Measurements from ENCODE around the gene NLRC4.
"Not testable (repeated sequence)": the region's sequence is repeated elsewhere in the genome, so short reads cannot be mapped to it uniquely, and the experiment has no call there.

The NLRC4 gene, protein sequence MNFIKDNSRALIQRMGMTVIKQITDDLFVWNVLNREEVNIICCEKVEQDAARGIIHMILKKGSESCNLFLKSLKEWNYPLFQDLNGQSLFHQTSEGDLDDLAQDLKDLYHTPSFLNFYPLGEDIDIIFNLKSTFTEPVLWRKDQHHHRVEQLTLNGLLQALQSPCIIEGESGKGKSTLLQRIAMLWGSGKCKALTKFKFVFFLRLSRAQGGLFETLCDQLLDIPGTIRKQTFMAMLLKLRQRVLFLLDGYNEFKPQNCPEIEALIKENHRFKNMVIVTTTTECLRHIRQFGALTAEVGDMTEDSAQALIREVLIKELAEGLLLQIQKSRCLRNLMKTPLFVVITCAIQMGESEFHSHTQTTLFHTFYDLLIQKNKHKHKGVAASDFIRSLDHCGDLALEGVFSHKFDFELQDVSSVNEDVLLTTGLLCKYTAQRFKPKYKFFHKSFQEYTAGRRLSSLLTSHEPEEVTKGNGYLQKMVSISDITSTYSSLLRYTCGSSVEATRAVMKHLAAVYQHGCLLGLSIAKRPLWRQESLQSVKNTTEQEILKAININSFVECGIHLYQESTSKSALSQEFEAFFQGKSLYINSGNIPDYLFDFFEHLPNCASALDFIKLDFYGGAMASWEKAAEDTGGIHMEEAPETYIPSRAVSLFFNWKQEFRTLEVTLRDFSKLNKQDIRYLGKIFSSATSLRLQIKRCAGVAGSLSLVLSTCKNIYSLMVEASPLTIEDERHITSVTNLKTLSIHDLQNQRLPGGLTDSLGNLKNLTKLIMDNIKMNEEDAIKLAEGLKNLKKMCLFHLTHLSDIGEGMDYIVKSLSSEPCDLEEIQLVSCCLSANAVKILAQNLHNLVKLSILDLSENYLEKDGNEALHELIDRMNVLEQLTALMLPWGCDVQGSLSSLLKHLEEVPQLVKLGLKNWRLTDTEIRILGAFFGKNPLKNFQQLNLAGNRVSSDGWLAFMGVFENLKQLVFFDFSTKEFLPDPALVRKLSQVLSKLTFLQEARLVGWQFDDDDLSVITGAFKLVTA

DNA sequence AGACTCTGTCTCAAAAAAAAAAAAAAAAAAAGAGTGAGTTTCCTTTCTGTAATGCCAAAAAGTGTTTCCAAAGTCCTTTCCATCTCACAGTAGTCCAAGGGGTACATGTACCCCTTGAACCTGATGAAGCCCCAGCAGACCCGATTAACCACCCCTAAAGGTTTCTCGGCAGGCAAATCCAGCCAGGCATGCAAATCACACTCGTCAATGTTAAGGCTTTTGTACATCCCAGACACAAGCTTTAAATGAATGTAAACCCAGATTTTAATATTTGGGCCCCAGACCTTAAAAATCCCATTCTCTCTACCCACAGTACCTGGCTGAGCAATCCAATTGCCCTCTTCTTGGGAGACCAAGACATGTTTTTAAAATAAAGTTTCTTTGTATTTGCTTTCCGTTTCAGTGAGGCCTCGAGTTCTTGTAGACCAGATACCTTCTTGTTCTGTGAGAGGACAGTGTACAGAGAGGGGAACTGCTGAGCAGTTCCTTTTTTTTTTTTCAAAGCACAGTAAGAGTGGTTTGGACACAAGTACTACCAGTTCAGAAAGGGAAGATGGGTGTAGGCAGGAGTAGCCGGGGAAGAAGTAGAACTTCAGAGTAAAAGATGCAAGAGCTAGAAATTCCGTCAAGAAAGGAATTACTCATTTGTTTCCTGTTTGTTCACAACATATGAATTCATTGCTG is at the start of gene NLRC4:
Gene NLRC4 (minus strand): TSS at position 465 of the 684 bp plus-strand sequence. CDS start 8,111 bp downstream, outside the sequence.
- H3K27ac ChIP-seq: no peak within 1 kb of the TSS
- TF ChIP-seq, protein P1, sequence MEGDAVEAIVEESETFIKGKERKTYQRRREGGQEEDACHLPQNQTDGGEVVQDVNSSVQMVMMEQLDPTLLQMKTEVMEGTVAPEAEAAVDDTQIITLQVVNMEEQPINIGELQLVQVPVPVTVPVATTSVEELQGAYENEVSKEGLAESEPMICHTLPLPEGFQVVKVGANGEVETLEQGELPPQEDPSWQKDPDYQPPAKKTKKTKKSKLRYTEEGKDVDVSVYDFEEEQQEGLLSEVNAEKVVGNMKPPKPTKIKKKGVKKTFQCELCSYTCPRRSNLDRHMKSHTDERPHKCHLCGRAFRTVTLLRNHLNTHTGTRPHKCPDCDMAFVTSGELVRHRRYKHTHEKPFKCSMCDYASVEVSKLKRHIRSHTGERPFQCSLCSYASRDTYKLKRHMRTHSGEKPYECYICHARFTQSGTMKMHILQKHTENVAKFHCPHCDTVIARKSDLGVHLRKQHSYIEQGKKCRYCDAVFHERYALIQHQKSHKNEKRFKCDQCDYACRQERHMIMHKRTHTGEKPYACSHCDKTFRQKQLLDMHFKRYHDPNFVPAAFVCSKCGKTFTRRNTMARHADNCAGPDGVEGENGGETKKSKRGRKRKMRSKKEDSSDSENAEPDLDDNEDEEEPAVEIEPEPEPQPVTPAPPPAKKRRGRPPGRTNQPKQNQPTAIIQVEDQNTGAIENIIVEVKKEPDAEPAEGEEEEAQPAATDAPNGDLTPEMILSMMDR (conservative IDR thresholded peaks at IDR 0.05; ENCODE audit: low read depth): no peak
- DNase-seq (ENCODE audit: low spot score): no peak
- ChIA-PET CTCF (no interaction called here), POLR2A (ENCODE audit: low non-redundant PET) (interaction anchor here (0.7 kb wide), 1 partner anchor 76 kb away, joined by 6 read pairs; no protein-coding TSS in a partner anchor)

- TF ChIP-seq, protein P1 (conservative IDR thresholded peaks at IDR 0.05; ENCODE audit: low read depth): no peak
- CTCF ChIA-PET: no interaction called here
- no peak overlapping the region for H3K27ac ChIP-seq
- DNase-seq (ENCODE audit: low spot score): no peak
- POLR2A ChIA-PET (ENCODE audit: low non-redundant PET): no interaction called here
Observed at GRCh38 chr2:32310577-32310976, 45.9 kb upstream of the NLRC4 start.

DNA sequence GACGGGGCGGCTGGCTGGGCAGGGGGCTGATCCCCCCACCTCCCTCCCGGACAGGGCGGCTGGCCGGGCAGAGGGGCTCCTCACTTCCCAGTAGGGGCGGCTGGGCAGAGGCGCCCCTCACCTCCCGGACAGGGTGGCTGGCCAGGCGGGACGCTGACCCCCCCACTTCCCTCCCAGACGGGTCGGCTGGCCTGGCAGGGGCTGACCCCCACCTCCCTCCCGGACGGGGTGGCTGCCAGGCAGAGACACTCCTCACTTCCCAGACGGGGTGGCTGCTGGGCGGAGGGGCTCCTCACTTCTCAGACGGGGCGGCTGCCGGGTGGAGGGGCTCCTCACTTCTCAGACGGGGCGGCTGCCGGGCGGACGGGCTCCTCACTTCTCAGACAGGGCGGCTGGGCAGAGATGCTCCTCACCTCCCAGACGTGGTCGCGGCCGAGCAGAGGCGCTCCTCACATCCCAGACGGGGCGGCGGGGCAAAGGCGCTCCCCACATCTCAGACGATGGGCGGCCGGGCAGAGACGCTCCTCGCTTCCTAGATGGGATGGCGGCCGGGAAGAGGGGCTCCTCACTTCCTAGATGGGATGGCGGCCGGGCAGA is 29.4 kb upstream of the NLRC4 start:
- CTCF ChIA-PET; H3K27ac ChIP-seq; DNase-seq (ENCODE audit: low spot score); POLR2A ChIA-PET (ENCODE audit: low non-redundant PET): not testable (repeated sequence)

GRCh38 chr2:32293493-32293892 is 28.8 kb upstream of the NLRC4 start:
- CTCF ChIA-PET; POLR2A ChIA-PET (ENCODE audit: low non-redundant PET); H3K27ac ChIP-seq: not testable (repeated sequence)

DNA sequence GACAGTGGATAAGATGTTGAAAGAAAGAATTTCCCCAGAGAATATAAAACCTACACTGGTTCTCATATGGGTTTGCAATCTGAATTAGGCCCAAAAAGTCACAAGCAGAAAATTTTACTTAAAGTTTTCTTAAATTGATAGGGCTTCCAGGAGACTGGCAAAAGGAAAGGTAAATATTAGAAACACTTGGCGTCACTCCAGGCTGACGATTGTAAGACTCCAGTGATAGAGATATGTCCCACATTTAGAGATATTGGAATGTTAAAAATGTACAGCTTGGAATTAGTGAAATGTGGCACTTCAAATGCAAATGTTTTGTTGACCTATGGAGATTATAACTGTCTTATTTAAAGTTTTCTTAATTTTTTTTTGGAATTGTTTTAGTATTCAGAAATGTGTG is 27.1 kb upstream of the NLRC4 start:
- DNase-seq (ENCODE audit: low spot score): no peak
- H3K27ac ChIP-seq: no peak overlapping the region
- ChIA-PET POLR2A (ENCODE audit: low non-redundant PET) (no interaction called here), CTCF (no interaction called here)
- TF ChIP-seq, protein P1 (conservative IDR thresholded peaks at IDR 0.05; ENCODE audit: low read depth): no peak

More at GRCh38 chr2:32293493-32293892, 28.8 kb upstream of the NLRC4 start:
- DNase-seq (ENCODE audit: low spot score): not testable (repeated sequence)

- DNase-seq (ENCODE audit: low spot score): no peak
- POLR2A ChIA-PET (ENCODE audit: low non-redundant PET): no interaction called here
- TF ChIP-seq, protein P1 (conservative IDR thresholded peaks at IDR 0.05; ENCODE audit: low read depth): no peak
- H3K27ac ChIP-seq: no peak overlapping the region
- CTCF ChIA-PET: no interaction called here
Observed at GRCh38 chr2:32290000-32290339, 25.3 kb upstream of the NLRC4 start.

Data from RWPE1 (cell line).